Fibroblast of lung (primary cell): ENCODE data around the gene OR2S2. TPM values are rescaled to one million over a fixed set of nuclear protein-coding genes. Genes with fewer than 3 reads are reported as not detected.

Source experiments
- DNase-seq, 2 donors: peaks; one replicate each; pipeline versions ENCODE4 v3.0.0 to v3.0.0-alpha.2; 2010; ENCODE audit warnings: low read depth in 2 of 2
- H2AFZ ChIP-seq: 2 replicates; pipeline ENCODE4 v1.5.1; 2012; ENCODE audit warnings: low read length, control low read depth, inconsistent platforms
- H3K27ac ChIP-seq: 2 replicates; pipeline ENCODE4 v1.5.1; 2011; ENCODE audit warnings: low read length, control low read depth; ENCODE audit not compliant: insufficient read depth
- H3K27me3 ChIP-seq: 2 replicates; pipeline ENCODE4 v1.5.1; 2011; ENCODE audit warnings: mild to moderate bottlenecking, low read length; ENCODE audit not compliant: control insufficient read depth, insufficient read depth
- H3K36me3 ChIP-seq: 2 replicates; pipeline ENCODE4 v1.5.1; 2011; ENCODE audit warnings: low read length; ENCODE audit not compliant: control insufficient read depth, insufficient read depth
- H3K4me1 ChIP-seq: 2 replicates; pipeline ENCODE4 v1.5.1; 2011; ENCODE audit warnings: low read length; ENCODE audit not compliant: control insufficient read depth, insufficient read depth; ENCODE audit errors: extremely low read depth
- H3K4me2 ChIP-seq: 2 replicates; pipeline ENCODE4 v1.5.1; 2011; ENCODE audit warnings: low read length, control low read depth; ENCODE audit not compliant: insufficient read depth; ENCODE audit errors: extremely low read depth
- H3K4me3 ChIP-seq, 4 experiments: fragments of 200-600 bp in 1 of 4; sonication (generic) in 1 of 4; replicated peaks in 1 of 4; 2 replicates each; pipeline ENCODE4 v1.5.1; 2011 to 2016; ENCODE audit warnings: low read length in 4 of 4, low read depth in 3 of 4, mild to moderate bottlenecking in 3 of 4, control low read depth in 2 of 4, inconsistent platforms in 1 of 4, mixed read lengths in 1 of 4; ENCODE audit not compliant: insufficient read depth in 1 of 4; ENCODE audit errors: control extremely low read depth in 1 of 4
- H3K79me2 ChIP-seq: 2 replicates; pipeline ENCODE4 v1.5.1; 2012; ENCODE audit warnings: mild to moderate bottlenecking, low read length, inconsistent platforms; ENCODE audit not compliant: control insufficient read depth, insufficient read depth
- H3K9ac ChIP-seq: 2 replicates; pipeline ENCODE4 v1.5.1; 2011; ENCODE audit warnings: mild to moderate bottlenecking, low read length, control low read depth; ENCODE audit not compliant: insufficient read depth
- H3K9me3 ChIP-seq: 2 replicates; pipeline ENCODE4 v1.5.1; 2012; ENCODE audit warnings: low read depth, low read length; ENCODE audit not compliant: control insufficient read depth, insufficient read depth
- H4K20me1 ChIP-seq: 2 replicates; pipeline ENCODE4 v1.5.1; 2011; ENCODE audit warnings: low read length; ENCODE audit not compliant: control insufficient read depth, insufficient read depth; ENCODE audit errors: extremely low read depth
- CTCF ChIP-seq, 2 donors: IDR thresholded peaks in 1 of 2; conservative IDR thresholded peaks in 1 of 2; 1 replicate in 1 of 2; 2 replicates in 1 of 2; pipeline ENCODE4 v1.5.1; 2011 to 2012; ENCODE audit warnings: low read length in 2 of 2, control low read depth in 1 of 2, inconsistent platforms in 1 of 2, low read depth in 1 of 2, mild to moderate bottlenecking in 1 of 2
- EZH2 ChIP-seq: IDR thresholded peaks from 2 replicates; pipeline ENCODE4 v1.5.1; 2012; ENCODE audit warnings: low read length, control low read depth, mild to moderate bottlenecking; ENCODE audit errors: missing control alignments
- polyA plus RNA-seq, 2 donors: library from polyadenylated mRNA; depleted of rRNA in 1 of 2; stranded (reverse) in 1 of 2; unstranded in 1 of 2; fragments of >200 nt; gene quantifications; 2 replicates each; pipeline ENCODE4 v1.2.1, GENCODE V29; 2011 to 2012; ENCODE audit warnings: missing spikeins in 1 of 2
- total RNA-seq: library from RNA; depleted of rRNA; stranded (reverse); fragments of >200 nt; gene quantifications from 2 replicates; pipeline ENCODE4 v1.2.1, GENCODE V29; 2014

The OR2S2 gene
- total and polyA plus RNA-seq, 2 donors (not counting 1 experiment from before 2014, with no cell fraction given): 0.17 to 0.18 TPM

GRCh38 chr9:35980289-35981011, 22.5 kb upstream of the OR2S2 start:
- no peaks in the 10 kb centered on the region for H3K79me2 ChIP-seq
- peaks cover 13% of the 10 kb centered on the region for H3K27me3 ChIP-seq
- no peak overlapping the region for H3K4me2 ChIP-seq
- TF ChIP-seq EZH2 (no peak), CTCF (conservative IDR thresholded peaks at IDR 0.05 in 1 of 2, IDR thresholded peaks at IDR 0.05 in 1 of 2; ENCODE audit: low read depth in 1 of 2, low read length in 2 of 2) (no peak)
- no peak overlapping the region for H3K4me3 ChIP-seq
- no peak overlapping the region for H3K27ac ChIP-seq
- no peaks in the 10 kb centered on the region for H3K36me3 ChIP-seq
- no peak overlapping the region for H2AFZ ChIP-seq
- no peak for DNase-seq
- H4K20me1 ChIP-seq: no peaks in the 10 kb centered on the region
- H3K9me3 ChIP-seq: no peaks in the 10 kb centered on the region
- H3K9ac ChIP-seq: no peak overlapping the region
- H3K4me1 ChIP-seq: no peaks in the 10 kb centered on the region

- H4K20me1 ChIP-seq: no peaks in the 10 kb centered on the region
- no peak for DNase-seq
- H3K9me3 ChIP-seq: no peaks in the 10 kb centered on the region
- no peaks in the 10 kb centered on the region for H3K79me2 ChIP-seq
- no peak overlapping the region for H3K27ac ChIP-seq
- H3K27me3 ChIP-seq: peaks cover 13% of the 10 kb centered on the region
- no peak overlapping the region for H2AFZ ChIP-seq
- H3K4me2 ChIP-seq: no peak overlapping the region
- no peak overlapping the region for H3K9ac ChIP-seq
- H3K36me3 ChIP-seq: no peaks in the 10 kb centered on the region
- no peak overlapping the region for H3K4me3 ChIP-seq
- TF ChIP-seq CTCF (conservative IDR thresholded peaks at IDR 0.05 in 1 of 2, IDR thresholded peaks at IDR 0.05 in 1 of 2; ENCODE audit: low read depth in 1 of 2, low read length in 2 of 2) (no peak), EZH2 (no peak)
- H3K4me1 ChIP-seq: no peaks in the 10 kb centered on the region
These were observed 20.8 kb upstream of the OR2S2 start for GRCh38 chr9:35978792-35979191.

- Histone ChIP-seq H3K4me1 (no peaks in the 10 kb centered on the region), H3K9ac (no peak overlapping the region), H3K4me2 (no peak overlapping the region), H4K20me1 (no peaks in the 10 kb centered on the region), H3K27ac (no peak overlapping the region), H3K27me3 (peaks cover 13% of the 10 kb centered on the region), H3K4me3 (no peak overlapping the region), H3K9me3 (no peaks in the 10 kb centered on the region), H3K79me2 (no peaks in the 10 kb centered on the region), H2AFZ (no peak overlapping the region), H3K36me3 (no peaks in the 10 kb centered on the region)
- TF ChIP-seq CTCF (conservative IDR thresholded peaks at IDR 0.05 in 1 of 2, IDR thresholded peaks at IDR 0.05 in 1 of 2; ENCODE audit: low read depth in 1 of 2, low read length in 2 of 2) (no peak), EZH2 (no peak)
- DNase-seq: no peak
These were observed 18.8 kb upstream of the OR2S2 start for GRCh38 chr9:35976726-35977125.
